ENCODE measurements around the gene HPDL. TPM values are rescaled to one million over a fixed set of nuclear protein-coding genes. Genes with fewer than 3 reads are reported as not detected.

Gene HPDL
- total and polyA plus RNA-seq, 2 of the 8 experiments (the other 6 are each of a cell fraction or from before 2014, with no cell fraction given), result 58.5 to 62.7 TPM

- Histone ChIP-seq H3K27ac (ENCODE audit: low read depth, low read length) (no peak overlapping the region), H2BK5ac (ENCODE audit: low read depth, low read length) (no peak overlapping the region), H3K23me2 (ENCODE audit: low read depth, low read length) (no peaks in the 10 kb centered on the region), H3K36me3 (ENCODE audit: control insufficient read depth in 2 of 4, insufficient read depth in 4 of 4, low read length in 3 of 4) (no peaks in the 10 kb centered on the region), H4K20me1 (replicated peaks in 1 of 2; ENCODE audit: control insufficient read depth in 1 of 2, insufficient read depth in 2 of 2, low read length in 2 of 2) (no peaks in the 10 kb centered on the region), H4K91ac (replicated peaks; ENCODE audit: insufficient read length, low read length) (no peak overlapping the region), H2AFZ (ENCODE audit: low read length) (no peak overlapping the region), H4K8ac (ENCODE audit: extremely low read depth, insufficient read depth, low read length) (no peak overlapping the region), H2BK12ac (ENCODE audit: low read depth, low read length) (no peak overlapping the region), H3K4me2 (ENCODE audit: insufficient read depth in 1 of 2, low read depth in 2 of 2, low read length in 2 of 2) (no peak overlapping the region), H3K18ac (ENCODE audit: extremely low read depth, low read length) (no peak overlapping the region), H2BK20ac (ENCODE audit: low read length) (no peak overlapping the region), H3K9ac (replicated peaks in 1 of 4; ENCODE audit: extremely low read depth in 1 of 4, low read depth in 3 of 4, low read length in 3 of 4) (no peak overlapping the region), H2AK5ac (ENCODE audit: low read depth, low read length) (no peak overlapping the region), H3K4ac (replicated peaks; ENCODE audit: insufficient read length, low read depth, low read length) (no peak overlapping the region), H3K27me3 (replicated peaks in 1 of 4; ENCODE audit: control insufficient read depth in 3 of 4, extremely low read depth in 1 of 4, insufficient read depth in 3 of 4, low read length in 3 of 4) (no peaks in the 10 kb centered on the region), H3K4me1 (replicated peaks in 1 of 4; ENCODE audit: control insufficient read depth in 3 of 4, insufficient read depth in 4 of 4, low read length in 3 of 4) (no peaks in the 10 kb centered on the region), H4K5ac (ENCODE audit: insufficient read length, low read depth, low read length) (no peak overlapping the region), H3K23ac (ENCODE audit: insufficient read length) (no peak overlapping the region), H3K79me2 (ENCODE audit: control insufficient read depth in 1 of 2, insufficient read depth in 2 of 2, low read length in 2 of 2) (no peaks in the 10 kb centered on the region), H3K14ac (ENCODE audit: insufficient read length) (no peak overlapping the region), H2BK15ac (ENCODE audit: low read length) (no peak overlapping the region), H3K79me1 (ENCODE audit: low read depth, low read length) (no peaks in the 10 kb centered on the region), H2BK120ac (replicated peaks; ENCODE audit: low read depth, low read length) (no peak overlapping the region), H3K4me3 (ENCODE audit: extremely low read depth in 1 of 4, insufficient read depth in 2 of 4, low read depth in 3 of 4, low read length in 4 of 4) (no peak overlapping the region), H3K56ac (replicated peaks; ENCODE audit: insufficient read length, low read depth, low read length) (no peak overlapping the region), H3K9me3 (ENCODE audit: insufficient read depth in 2 of 2, low read depth in 1 of 2, low read length in 1 of 2) (no peaks in the 10 kb centered on the region)
- 86% methylated on average over 2 of the region's 2 CpGs; no CpG with 5 or more reads in 1 of the 2 experiments for whole genome bisulfite sequencing, 2 experiments (ENCODE audit: extremely low coverage in 1 of 2, insufficient coverage in 1 of 2, insufficient read length in 1 of 2, insufficient replicate concordance in 2 of 2, low coverage in 1 of 2, low lambda C conversion rate in 2 of 2, missing lambda C conversion rate in 1 of 2)
- DNase-seq (ENCODE audit: low read depth in 1 of 2, low spot score in 2 of 2) (no peak), FAIRE-seq (no peak)
- no peak for TF ChIP-seq HDAC6 (IDR thresholded peaks at IDR 0.05; ENCODE audit: low read depth, low read length)
- TF ChIP-seq MAFK (IDR thresholded peaks at IDR 0.05; ENCODE audit: low read depth, low read length), result no peak
- TF ChIP-seq ASH2L (IDR thresholded peaks at IDR 0.05; ENCODE audit: low read length), result no peak
- no peak for TF ChIP-seq POLR2A (IDR thresholded peaks at IDR 0.05; ENCODE audit: control extremely low read depth in 1 of 2, low read depth in 2 of 2, low read length in 2 of 2)
- TF ChIP-seq FOSL1 (IDR thresholded peaks at IDR 0.05; ENCODE audit: insufficient read depth, low read depth, low read length), result no peak
- TF ChIP-seq RFX5 (IDR thresholded peaks at IDR 0.05; ENCODE audit: borderline replicate concordance, low read depth, low read length), result no peak
- ChIA-PET CTCF (ENCODE audit: partially characterized antibody) (interaction anchor here (0.6 to 19.1 kb wide), 7 partner anchors 9 to 277 kb away, joined by 3 to 424 read pairs (median 4); partner anchors contain the start of genes HECTD3 and UROD), POLR2A (ENCODE audit: partially characterized antibody) (interaction anchor here (0.5 to 1.7 kb wide), 2 partner anchors 35 to 232 kb away, joined by 3 to 6 read pairs; partner anchors contain the start of gene HPDL)
These were observed 35.0 kb upstream of the HPDL start for GRCh38 chr1:45291716-45292115.

All from H1 (cell line).